ENCODE data around the gene SCN3A.

DNA sequence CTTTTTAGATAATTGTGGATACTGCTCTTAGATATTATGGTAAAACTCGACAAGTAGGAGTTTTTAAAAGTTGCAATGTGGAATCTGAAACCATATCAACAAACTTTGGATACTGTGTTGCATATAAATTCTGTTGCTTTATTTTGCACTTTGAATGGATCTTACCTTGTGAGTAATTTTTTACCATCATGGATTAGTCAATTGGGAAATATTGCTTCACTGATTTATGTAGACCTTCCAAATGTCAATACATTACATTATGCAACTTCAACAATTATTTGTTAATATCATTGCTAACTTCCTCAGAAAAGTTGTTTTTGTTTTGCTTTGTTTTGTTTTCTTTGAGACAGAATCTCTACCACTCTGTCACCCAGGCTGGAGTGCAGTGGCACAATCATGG lies 146.5 kb downstream of the SCN3A start:
- TF ChIP-seq POLR2AphosphoS5 (IDR thresholded peaks at IDR 0.05) = no peak
- TF ChIP-seq, protein P1, sequence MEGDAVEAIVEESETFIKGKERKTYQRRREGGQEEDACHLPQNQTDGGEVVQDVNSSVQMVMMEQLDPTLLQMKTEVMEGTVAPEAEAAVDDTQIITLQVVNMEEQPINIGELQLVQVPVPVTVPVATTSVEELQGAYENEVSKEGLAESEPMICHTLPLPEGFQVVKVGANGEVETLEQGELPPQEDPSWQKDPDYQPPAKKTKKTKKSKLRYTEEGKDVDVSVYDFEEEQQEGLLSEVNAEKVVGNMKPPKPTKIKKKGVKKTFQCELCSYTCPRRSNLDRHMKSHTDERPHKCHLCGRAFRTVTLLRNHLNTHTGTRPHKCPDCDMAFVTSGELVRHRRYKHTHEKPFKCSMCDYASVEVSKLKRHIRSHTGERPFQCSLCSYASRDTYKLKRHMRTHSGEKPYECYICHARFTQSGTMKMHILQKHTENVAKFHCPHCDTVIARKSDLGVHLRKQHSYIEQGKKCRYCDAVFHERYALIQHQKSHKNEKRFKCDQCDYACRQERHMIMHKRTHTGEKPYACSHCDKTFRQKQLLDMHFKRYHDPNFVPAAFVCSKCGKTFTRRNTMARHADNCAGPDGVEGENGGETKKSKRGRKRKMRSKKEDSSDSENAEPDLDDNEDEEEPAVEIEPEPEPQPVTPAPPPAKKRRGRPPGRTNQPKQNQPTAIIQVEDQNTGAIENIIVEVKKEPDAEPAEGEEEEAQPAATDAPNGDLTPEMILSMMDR (IDR thresholded peaks at IDR 0.05) = no peak
